Neural crest cell (in vitro differentiated cells): Measurements from ENCODE around the gene OTOG. TPM values are rescaled to one million over a fixed set of nuclear protein-coding genes. Genes with fewer than 3 reads are reported as not detected.

Experiments used
- DNase-seq: peaks from one replicate; pipeline ENCODE4 v3.0.0; 2021; ENCODE audit warnings: low read depth, mixed read lengths, low spot score
- H3K27ac Mint-ChIP-seq: one replicate; pipeline ENCODE4 v1.8.0; 2021; ENCODE audit warnings: mild to moderate bottlenecking, mixed read lengths; ENCODE audit not compliant: unreplicated experiment
- H3K27me3 Mint-ChIP-seq: 2 replicates; pipeline ENCODE4 v1.8.0; 2021; ENCODE audit warnings: low read depth, mild to moderate bottlenecking, mixed read lengths
- H3K36me3 Mint-ChIP-seq: 2 replicates; pipeline ENCODE4 v1.8.0; 2021; ENCODE audit warnings: low read depth, mild to moderate bottlenecking, mixed read lengths
- H3K4me1 Mint-ChIP-seq: 2 replicates; pipeline ENCODE4 v1.8.0; 2021; ENCODE audit warnings: mixed read lengths
- H3K4me3 Mint-ChIP-seq: one replicate; pipeline ENCODE4 v1.8.0; 2021; ENCODE audit warnings: mild to moderate bottlenecking, mixed read lengths
- H3K9me3 Mint-ChIP-seq: 2 replicates; pipeline ENCODE4 v1.8.0; 2021; ENCODE audit warnings: mixed read lengths
- total RNA-seq: library from RNA; stranded (reverse); gene quantifications from 2 replicates; pipeline ENCODE4 v1.2.1, GENCODE V29; 2021
- TF ChIP-seq, protein P1 (sequence below): fragments of 200-600 bp; sonication (generic); conservative IDR thresholded peaks from 2 replicates; pipeline ENCODE4 v1.5.0; 2021; ENCODE audit warnings: antibody characterized with exemption, mild to moderate bottlenecking

OTOG gene
- total RNA-seq, 1 donor from 2014 or later, result not detected

DNA sequence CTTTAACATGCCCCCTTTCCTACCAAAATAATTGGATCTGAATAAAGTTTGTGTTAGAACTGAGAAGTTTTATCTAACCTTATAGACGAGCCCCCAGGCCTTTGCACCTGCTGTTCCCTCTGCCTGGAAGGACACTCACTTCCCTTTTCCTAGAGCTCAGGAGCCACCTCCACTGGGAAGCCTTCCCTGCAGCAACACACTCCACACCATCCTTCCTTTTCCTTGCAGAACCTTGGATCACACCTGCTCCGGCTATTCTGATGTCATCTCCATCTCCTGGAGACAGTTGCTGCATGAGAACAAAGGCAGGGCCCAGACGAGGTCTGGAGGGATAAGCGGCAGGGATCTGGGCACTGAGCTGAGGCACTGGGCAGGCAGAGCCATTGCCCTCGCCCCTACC, 149.7 kb downstream of the OTOG start:
- no peak overlapping the region for H3K27ac Mint-ChIP-seq
- TF ChIP-seq, protein P1, sequence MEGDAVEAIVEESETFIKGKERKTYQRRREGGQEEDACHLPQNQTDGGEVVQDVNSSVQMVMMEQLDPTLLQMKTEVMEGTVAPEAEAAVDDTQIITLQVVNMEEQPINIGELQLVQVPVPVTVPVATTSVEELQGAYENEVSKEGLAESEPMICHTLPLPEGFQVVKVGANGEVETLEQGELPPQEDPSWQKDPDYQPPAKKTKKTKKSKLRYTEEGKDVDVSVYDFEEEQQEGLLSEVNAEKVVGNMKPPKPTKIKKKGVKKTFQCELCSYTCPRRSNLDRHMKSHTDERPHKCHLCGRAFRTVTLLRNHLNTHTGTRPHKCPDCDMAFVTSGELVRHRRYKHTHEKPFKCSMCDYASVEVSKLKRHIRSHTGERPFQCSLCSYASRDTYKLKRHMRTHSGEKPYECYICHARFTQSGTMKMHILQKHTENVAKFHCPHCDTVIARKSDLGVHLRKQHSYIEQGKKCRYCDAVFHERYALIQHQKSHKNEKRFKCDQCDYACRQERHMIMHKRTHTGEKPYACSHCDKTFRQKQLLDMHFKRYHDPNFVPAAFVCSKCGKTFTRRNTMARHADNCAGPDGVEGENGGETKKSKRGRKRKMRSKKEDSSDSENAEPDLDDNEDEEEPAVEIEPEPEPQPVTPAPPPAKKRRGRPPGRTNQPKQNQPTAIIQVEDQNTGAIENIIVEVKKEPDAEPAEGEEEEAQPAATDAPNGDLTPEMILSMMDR, result no peak
- H3K4me3 Mint-ChIP-seq, result no peak overlapping the region
- H3K36me3 Mint-ChIP-seq, result peaks cover 2% of the 10 kb centered on the region
- H3K4me1 Mint-ChIP-seq, result peaks cover 5% of the 10 kb centered on the region
- H3K27me3 Mint-ChIP-seq, result peaks cover 53% of the 10 kb centered on the region
- no peak for DNase-seq
- H3K9me3 Mint-ChIP-seq, result no peaks in the 10 kb centered on the region

Other genes starting within 250 kb of the OTOG start
- 18.8 and 20.9 TPM in 2 replicates for gene NCR3LG1, start 195.5 kb upstream of the OTOG start, total RNA-seq
- gene KCNJ11, start 158.6 kb upstream of the OTOG start, total RNA-seq, result 2.3 TPM in 2 replicates
- gene ABCC8, start 70.4 kb upstream of the OTOG start, total RNA-seq, result 4.6 and 6.1 TPM in 2 replicates
- gene USH1C, start 2.8 kb upstream of the OTOG start, total RNA-seq, result not detected in 2 replicates
- not detected in 2 replicates for gene MYOD1, start 172.3 kb downstream of the OTOG start, total RNA-seq
- gene KCNC1, start 187.5 kb downstream of the OTOG start, total RNA-seq, result 10.2 and 10.9 TPM in 2 replicates